DND-41 (cell line): ENCODE measurements around the gene OTX1.

ENCODE experiments used
- EZH2 ChIP-seq: IDR thresholded peaks from 3 replicates; pipeline ENCODE4 v1.6.1; 2012; ENCODE audit warnings: borderline replicate concordance, low read depth, mild to moderate bottlenecking, moderate library complexity, low read length, inconsistent platforms; ENCODE audit not compliant: severe bottlenecking
- TF ChIP-seq, protein P1 (sequence below): IDR thresholded peaks from 2 replicates; pipeline ENCODE4 v1.5.1; 2012; ENCODE audit warnings: borderline replicate concordance, low read length, moderate library complexity, mild to moderate bottlenecking; ENCODE audit not compliant: poor library complexity, severe bottlenecking; ENCODE audit errors: extremely low read depth

DNA sequence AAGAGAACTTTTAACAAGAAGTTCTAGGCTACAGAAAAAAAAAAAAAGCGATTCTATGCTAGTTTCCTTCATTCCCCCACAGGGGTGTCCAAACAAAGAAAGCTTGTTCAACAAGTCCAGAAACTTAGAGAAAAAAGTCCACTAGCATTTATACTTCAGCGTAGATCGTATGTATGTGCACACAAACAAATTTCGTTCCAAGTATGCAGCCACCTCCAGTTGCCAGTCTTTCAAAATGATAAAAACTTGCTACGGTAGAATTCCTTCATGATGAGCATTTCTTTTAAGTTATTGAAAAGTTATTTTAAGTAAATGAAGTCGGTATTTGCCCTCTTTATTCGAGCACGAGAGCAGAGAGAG is 3.7 kb upstream of the OTX1 start:
- TF ChIP-seq, protein P1, sequence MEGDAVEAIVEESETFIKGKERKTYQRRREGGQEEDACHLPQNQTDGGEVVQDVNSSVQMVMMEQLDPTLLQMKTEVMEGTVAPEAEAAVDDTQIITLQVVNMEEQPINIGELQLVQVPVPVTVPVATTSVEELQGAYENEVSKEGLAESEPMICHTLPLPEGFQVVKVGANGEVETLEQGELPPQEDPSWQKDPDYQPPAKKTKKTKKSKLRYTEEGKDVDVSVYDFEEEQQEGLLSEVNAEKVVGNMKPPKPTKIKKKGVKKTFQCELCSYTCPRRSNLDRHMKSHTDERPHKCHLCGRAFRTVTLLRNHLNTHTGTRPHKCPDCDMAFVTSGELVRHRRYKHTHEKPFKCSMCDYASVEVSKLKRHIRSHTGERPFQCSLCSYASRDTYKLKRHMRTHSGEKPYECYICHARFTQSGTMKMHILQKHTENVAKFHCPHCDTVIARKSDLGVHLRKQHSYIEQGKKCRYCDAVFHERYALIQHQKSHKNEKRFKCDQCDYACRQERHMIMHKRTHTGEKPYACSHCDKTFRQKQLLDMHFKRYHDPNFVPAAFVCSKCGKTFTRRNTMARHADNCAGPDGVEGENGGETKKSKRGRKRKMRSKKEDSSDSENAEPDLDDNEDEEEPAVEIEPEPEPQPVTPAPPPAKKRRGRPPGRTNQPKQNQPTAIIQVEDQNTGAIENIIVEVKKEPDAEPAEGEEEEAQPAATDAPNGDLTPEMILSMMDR, result no peak
- TF ChIP-seq EZH2, result no peak
